ENCODE measurements around the gene NFKBIL1.
"Not testable (repeated sequence)": the region's sequence is repeated elsewhere in the genome, so short reads cannot be mapped to it uniquely, and the experiment has no call there.

The NFKBIL1 gene

DNA sequence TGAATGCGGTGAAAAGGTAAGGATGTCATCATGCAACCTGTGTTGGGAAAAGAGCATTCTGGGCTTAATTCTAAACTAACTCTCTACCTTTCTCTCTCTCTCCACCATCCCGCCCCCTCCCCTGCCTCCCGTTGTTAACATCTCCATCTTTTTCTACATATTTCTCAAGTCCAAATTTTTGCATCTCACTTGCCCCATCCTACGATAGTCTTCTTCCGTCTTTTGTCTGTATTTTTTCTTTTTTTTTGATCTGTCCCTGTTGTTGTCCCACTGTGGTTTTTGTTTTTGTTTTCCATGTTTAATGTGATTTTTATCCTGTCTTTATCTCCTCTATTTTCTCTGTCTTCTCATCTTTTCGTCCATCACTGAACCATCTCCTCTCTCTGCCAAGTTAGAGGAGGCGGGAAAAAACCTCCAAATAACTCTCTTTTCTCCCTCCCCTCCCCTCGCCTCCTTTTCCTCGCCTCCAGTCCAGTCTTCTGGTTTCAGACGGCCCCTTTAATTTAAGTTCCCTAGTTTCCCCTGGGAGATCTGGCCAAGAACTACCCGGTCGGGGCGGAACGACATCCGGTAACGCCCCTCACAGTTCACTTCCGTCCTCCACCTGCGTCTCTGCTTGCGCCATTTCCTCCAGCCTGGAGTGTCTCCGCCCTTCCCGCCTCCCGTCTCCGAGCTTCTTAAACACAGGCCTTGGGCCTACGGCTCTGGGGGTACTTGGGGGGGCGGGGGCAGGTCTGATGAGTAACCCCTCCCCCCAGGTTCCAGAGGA is at the start of gene NFKBIL1:
Gene NFKBIL1, plus strand, starts transcription at position 651 of the 769 bp plus-strand sequence. Its CDS starts 87 bp downstream, at position 738.
- DNase-seq (ENCODE audit: low spot score) = peak; percentile 96

- no peak for DNase-seq (ENCODE audit: low spot score)
Measured at GRCh38 chr6:31498748-31499147, 48.7 kb upstream of the NFKBIL1 start.

GRCh38 chr6:31499648-31500047 is 47.8 kb upstream of the NFKBIL1 start:
- DNase-seq (ENCODE audit: low spot score) = not testable (repeated sequence)

DNA sequence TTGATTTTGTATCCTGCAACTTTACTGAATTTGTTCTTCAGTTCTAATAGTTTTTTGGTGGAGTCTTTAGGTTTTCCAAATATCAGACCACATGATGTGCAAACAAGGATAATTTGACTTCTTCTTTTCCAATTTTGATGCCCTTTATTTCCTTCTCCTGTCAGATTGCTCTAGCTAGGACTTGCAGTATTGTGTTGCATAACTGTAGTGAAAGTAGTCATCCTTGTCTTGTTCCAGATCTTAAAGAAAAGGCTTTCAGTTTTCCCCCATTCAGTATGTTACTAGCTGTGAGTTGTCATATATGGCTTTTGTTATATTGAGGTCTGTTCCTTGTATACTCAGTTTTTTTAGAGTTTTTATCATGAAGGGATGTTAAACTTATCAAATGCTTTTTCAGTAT is 44.8 kb upstream of the NFKBIL1 start:
- DNase-seq (ENCODE audit: low spot score) = no peak

- not testable (repeated sequence) for DNase-seq (ENCODE audit: low spot score)
Measured at GRCh38 chr6:31509036-31509435, 38.4 kb upstream of the NFKBIL1 start.

- DNase-seq (ENCODE audit: low spot score) = no peak
Measured at GRCh38 chr6:31510007-31510406, 37.4 kb upstream of the NFKBIL1 start.

- DNase-seq (ENCODE audit: low spot score) = no peak
Measured at GRCh38 chr6:31513456-31514165, 33.8 kb upstream of the NFKBIL1 start.

GRCh38 chr6:31521835-31522234 is 25.6 kb upstream of the NFKBIL1 start:
- no peak for DNase-seq (ENCODE audit: low spot score)

DNA sequence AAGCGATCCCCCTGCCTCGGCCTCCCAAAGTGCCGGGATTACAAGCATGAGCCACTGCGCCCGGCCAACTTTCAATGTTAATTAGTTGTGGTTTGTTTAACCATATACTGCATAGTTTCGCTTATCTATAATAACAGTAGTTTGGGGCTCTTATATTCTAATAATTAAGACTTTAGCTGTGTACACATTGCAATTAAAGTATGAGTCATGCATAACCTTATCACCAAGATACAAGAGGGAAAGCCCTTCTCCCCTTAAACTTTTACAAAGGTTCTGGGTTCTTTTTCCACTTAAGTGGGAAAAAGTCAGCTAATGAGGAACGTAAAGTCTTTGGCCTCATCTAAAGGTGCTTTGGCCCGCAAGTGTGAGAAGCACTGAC is 21.9 kb upstream of the NFKBIL1 start:
- no peak for DNase-seq (ENCODE audit: low spot score)

DNA sequence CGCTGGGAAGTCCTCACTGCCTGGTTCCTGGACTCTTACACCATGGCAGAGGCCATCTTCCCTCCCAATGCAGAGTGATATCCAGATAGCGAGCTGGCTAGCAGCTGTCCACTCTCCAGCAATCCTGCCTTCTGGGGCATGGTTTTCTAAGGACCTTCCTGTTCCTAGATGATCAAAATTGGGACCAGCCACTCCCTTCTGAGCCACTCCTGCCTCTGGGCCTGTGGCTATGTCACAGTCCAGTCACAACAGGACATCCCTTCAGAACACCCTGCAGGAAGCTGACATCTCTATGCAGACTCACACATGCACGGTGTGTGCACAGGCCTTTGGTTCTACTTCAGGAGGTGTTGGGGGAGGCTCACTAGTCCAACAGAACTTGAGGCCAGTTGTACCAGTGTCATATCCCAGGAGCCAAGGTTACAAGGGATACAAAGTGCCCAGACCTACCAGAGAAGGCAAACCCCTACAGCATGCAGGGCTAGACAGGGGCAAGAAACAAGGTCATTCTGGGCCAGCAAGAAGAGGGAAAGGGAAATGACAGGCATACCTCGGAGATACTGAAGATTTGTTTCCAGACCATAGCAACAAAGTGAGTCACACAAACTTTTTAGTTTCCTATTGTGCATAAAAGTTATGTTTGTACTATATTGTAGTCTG is 21.3 kb upstream of the NFKBIL1 start:
- no peak for DNase-seq (ENCODE audit: low spot score)

DNA sequence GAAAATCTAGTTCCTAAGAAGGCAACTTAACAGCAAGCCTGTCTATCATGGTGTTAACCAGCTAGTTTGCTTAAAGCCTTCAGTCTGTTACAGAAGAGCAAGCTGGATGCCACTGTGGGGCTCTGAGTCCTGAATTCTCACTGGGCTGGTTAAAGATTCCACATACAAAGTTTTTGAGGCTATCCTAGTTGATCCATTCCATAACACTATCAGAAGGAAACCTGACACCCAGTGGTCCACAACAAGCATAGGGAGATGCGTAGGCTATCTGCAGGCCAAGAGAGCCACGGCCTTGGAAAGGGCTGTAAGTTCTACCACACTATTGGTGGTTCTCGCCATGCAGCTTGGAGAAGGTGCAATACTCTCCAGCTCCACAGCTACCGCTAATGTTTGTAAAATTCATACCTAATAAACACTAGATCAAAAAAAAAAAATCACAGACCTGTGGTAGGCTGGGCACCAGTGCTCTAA is 19.1 kb upstream of the NFKBIL1 start:
- DNase-seq (ENCODE audit: low spot score) = no peak

- DNase-seq (ENCODE audit: low spot score) = no peak
Measured at GRCh38 chr6:31528821-31529328, 18.5 kb upstream of the NFKBIL1 start, which contains the start of gene MCCD1. Gene MCCD1, plus strand, starts transcription at chr6:31528962. Its CDS starts 53 bp downstream, at chr6:31529015.

- DNase-seq (ENCODE audit: low spot score) = no peak
Measured at GRCh38 chr6:31529329-31530150, 17.9 kb upstream of the NFKBIL1 start.

DNA sequence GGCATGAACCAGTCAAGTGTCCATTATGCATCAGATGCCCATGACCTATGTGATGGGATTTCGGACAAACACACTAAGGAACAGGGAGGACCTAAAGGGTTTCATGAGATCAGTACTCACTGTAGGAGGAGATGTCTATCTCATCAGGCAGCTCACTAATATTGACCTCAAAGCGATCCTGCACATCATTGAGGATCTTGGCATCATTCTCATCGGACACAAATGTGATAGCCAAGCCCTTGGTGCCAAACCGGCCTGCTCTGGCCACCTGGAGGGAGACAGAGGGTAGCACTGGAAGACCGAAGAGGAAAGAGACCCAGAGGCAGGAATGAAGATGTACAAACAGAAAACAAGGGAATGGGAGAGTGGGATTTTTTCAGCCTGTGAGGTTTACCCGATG is 16.7 kb upstream of the NFKBIL1 start:
- DNase-seq (ENCODE audit: low spot score) = no peak

DNA sequence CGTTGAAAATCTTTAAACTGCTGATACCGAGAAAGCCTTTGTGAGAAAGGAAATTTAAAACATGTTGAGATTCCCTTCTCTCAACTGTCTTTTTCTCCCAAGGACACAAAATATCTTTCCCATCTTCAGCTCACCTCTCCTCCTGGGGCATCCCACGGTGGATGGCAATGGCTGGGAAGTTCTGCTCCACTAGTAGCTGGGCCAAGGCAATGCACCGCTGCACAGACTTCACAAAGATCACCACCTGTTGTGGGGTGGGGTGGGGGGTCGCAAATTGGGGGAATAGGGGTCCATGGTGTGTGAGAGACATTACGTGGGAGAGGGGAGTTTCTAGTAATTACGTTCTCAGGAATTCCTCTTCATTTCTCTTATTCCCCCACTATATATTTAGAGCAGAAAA is 16.2 kb upstream of the NFKBIL1 start:
- DNase-seq (ENCODE audit: low spot score) = no peak

GRCh38 chr6:31531771-31532643 is 15.4 kb upstream of the NFKBIL1 start:
- no peak for DNase-seq (ENCODE audit: low spot score)

DNA sequence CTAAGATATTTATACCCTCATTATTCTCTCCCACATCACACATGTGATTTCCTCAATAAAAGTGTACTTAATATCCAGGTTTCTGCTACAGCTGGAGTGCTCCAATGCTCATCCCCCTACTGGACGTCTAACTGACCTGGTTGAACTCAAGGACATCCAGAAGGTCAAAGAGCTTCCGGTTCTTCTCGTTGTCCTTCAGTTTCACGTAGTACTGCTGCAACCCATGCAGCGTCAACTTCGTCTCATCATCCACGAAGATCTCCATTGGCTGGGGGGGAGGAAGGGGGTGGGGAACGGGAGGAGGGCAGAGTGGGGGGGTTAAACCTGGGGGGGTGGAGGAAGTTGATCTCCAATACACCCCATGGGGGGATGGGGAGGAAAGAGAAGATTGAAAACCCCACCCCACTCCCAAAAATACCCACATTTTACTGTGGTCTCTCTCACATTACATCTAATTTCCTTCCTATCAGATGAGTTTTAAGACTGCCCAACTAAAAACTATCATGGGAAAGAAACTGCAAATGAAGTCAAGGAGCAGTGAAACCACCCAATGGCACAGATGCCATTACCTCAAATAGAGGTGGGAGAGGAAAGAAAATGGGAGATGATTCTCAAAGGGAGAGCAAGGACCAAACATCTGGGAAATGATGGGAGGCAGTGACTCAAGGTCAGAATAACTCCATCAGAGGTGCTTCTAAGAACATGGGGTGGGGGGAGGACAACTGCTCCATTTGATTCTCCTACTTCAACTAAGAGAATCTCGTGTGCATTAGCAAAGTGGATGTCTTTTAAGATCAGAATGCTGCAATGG is 14.6 kb upstream of the NFKBIL1 start:
- DNase-seq (ENCODE audit: low spot score) = no peak

DNA sequence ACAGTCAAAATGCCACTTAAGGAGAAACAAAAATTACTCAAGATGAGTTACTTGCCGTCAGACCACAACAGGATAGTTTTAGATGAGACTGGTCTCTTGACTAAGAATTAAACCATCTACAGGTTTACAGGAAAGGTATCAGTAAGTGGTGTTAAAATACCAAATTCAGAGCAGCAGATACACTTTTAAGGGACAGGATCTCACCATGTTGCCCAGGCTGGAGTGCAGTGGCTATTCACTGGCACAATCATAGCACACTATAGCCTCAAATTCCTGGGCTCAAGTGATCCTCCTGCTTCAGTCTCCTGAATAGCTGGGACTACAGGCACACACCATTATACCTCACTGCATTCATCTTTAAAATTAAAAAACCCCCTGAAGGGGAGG is 14.0 kb upstream of the NFKBIL1 start:
- no peak for DNase-seq (ENCODE audit: low spot score)

DNA sequence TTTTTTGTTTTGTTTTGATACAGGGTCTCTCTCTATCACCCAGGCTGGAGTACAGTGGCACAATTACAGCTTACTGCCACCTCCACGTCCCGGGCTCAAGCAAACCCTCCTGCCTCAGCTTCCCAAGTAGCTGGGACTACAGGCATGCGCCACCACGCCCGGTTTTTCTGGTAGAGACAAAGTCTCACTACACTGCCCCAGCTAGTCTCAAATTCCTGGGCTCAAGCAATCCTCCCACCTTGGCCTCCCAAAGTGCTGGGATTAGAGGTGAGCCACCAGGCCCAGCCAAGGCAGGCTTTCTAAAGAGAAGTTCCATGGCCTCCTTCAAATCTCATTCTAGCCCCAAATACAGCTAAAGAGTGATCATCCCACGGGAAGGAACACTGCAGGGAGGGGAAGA is 13.4 kb upstream of the NFKBIL1 start:
- DNase-seq (ENCODE audit: low spot score) = no peak

GRCh38 chr6:31534521-31535040 is 12.8 kb upstream of the NFKBIL1 start:
- no peak for DNase-seq (ENCODE audit: low spot score)

Data from left forelimb (tissue), 1 donor.